NCI-H146 treated with DMSO at 0.1 percent for 48 hours (cell line): ENCODE measurements around the gene APBB2.
"Not testable (repeated sequence)": the region's sequence is repeated elsewhere in the genome, so short reads cannot be mapped to it uniquely, and the experiment has no call there.

Experiments used
- DNase-seq: peaks from one replicate; lab custom pipeline; 2025; ENCODE audit not compliant: unreplicated experiment; lab: John Stamatoyannopoulos, UW

The APBB2 gene

GRCh38 chr4:40952672-40953071 is 261.7 kb downstream of the APBB2 start:
- DNase-seq, result no peak

DNA sequence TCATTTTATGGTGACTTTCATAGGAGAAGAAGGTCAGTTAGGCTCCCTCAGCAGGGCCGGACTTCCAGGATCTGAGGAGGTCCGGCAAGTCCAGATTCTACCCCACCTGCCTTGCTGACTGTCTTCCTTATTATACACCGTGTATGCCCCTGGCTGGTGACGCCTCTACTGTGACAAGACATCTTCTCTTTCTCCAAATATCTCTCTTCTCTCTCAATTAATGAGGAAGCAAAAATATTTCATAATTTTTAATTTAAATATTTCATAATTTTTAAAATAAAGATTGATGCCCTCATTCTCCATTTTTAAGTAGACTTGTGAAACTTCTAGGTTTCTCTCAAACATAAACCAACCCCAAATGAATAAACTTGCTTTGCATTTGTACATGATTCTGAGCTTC is 262.1 kb downstream of the APBB2 start:
- no peak for DNase-seq

GRCh38 chr4:40951026-40951425 is 263.3 kb downstream of the APBB2 start:
- no peak for DNase-seq

DNA sequence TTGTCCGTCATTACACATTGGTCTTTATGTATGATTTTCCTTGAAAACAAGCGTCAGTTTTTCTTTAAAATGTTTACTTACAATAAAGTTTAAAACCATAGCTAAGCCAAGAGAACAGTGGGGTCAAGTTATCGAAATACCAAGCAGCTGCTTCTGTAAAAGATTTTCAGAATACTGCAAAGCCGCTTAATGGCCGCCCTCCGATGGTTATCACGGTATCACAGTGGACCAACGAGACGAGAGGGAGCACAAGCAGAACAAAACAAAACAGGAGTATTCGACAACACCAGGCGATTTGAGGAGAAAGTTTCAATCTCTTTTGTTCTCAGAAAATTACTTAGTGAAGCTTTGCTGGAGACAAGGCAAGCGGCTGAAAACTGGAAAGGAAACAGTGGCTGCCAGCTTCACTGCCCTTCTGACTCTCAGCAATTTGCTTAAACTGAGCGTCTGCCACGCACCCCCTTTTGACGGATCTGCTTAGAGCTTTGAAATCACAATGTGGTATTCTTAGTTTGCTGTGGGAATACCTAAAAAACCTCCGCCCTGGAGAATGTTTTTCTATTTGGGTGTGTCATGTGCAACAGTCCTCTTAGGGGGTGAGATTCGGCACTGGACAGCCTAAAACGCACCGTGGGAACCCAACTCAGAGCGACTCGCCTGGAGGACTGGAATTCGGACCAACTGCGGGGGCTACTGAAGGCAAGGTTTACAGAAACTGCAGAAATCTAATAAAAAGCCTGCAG is 264.8 kb downstream of the APBB2 start:
- no peak for DNase-seq

GRCh38 chr4:40948014-40948413 is 266.3 kb downstream of the APBB2 start:
- no peak for DNase-seq

DNA sequence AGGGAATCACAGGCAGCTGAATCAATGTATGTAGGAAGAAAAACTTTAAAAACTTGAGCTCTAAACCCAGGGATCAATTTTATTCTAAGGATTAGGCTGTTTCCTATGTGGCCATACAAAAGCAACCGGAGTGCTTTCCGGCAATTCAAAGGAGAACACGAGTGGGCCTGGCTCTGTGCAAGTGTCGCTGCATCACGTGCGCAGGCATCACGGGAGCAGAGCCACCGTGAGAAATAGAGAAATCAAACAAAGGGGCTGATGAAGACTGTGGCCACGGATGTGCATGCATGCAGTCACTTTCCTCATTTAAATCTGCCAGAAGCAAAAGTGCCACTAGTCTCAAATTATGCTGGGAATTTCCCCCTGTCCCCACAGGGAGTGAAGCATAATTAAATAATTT is 267.7 kb downstream of the APBB2 start:
- no peak for DNase-seq

DNA sequence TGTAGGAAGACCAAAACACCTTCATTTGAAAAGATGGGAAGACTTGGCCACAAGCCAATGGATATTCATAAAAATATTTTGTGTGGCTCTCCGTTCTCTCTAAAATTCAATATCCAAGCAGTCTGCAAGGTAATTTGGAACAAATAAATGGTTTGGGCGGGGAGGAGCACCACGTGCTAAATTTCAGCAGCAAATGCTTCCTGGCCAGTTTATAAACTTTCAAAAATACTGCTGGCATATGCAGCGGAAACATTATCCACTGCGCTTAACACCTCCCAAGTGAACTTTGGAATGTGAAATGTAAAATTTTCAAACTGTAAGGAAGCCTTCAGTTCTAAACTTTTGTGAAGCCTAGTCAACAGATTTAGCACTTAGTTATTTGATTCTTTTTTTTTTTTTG is 273.6 kb downstream of the APBB2 start:
- DNase-seq, result no peak

GRCh38 chr4:40940317-40940741 is 274.0 kb downstream of the APBB2 start:
- DNase-seq, result no peak

GRCh38 chr4:40939856-40940255 is 274.5 kb downstream of the APBB2 start:
- no peak for DNase-seq

DNA sequence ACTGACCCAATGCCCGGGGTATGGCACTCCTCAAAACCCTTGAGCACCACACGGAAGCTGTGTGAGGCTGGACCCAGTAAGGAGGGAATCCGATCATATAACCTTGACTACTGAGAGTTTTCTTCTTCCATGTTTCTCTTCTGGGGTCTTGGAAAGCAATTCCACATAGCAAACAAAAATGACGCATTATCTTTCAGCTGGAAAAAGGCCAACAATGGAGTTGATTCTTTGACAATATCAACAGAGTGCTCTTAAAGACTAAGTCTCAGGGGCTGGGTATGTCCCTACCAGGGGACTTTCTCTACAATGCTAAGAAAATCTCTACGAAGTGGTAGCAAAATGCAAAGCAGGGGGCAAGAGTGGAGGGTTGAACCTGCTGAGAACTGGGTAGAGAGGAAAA is 276.0 kb downstream of the APBB2 start:
- no peak for DNase-seq

DNA sequence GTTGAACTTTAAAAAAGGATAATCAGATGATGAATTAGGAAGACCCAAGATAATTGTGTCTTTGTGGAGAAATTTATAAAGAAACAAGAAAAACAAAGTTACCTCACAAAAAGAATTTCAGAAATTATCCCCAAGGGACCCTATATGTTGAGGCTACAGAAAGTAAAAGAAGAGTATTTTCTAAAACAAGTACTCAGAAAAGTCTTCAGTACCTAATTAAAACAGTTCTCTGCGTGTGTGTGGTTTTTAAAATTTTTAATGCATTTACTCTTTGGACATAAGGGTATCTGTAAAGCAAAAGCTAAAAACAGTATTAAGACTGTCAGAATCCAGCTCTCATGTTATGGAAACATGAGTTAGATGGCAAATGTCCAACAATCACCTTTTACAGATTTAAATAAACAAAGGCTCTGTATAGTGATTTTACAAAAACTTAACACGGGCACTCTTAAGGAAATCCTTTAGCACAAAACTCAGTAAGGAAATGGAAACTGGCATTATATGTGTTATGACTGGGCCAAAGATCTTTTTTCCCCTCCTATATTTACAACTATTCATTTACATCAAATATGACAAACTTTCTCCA is 277.1 kb downstream of the APBB2 start:
- no peak for DNase-seq

- DNase-seq, result no peak
Observed at GRCh38 chr4:40934676-40935075, 279.7 kb downstream of the APBB2 start.

DNA sequence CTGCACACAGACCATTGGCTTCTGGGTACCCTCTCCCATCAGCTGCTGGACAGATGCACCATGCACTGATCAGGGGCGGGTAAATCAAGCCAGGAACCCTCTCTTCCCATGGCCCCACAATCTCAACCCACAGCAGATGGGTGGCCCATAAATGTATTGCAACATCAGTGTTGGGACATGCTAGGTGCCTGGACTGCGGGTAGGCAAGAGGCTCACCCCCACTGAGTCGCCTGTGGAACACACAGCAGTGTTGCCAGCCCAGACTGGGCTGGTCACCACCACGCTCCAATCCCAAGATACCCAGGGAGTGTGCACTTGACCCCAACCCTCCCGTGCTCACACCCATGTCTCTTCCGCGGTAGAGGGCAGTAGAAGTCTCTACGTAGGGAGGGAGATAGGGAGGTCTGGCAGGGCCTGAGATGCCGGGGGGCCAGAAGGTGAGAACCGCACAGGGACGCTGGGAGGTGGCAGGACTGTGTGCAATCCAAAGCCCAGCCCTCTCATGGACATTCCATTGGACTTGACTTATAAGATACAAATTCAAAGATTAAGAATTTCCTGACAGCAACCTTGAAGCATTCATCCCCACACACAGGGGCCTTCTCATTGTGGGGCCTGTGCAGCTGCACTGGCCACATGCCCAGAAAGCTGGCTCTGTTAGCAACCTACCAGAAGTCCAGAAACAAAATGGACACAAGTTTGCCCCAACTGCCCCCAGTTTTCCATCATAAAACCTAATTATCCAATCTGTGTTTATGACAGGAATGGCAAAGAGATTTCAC is 280.9 kb downstream of the APBB2 start:
- DNase-seq, result no peak

GRCh38 chr4:40931841-40932240 is 282.5 kb downstream of the APBB2 start:
- DNase-seq, result peak; percentile 37

GRCh38 chr4:40931238-40931637 is 283.1 kb downstream of the APBB2 start:
- no peak for DNase-seq

DNA sequence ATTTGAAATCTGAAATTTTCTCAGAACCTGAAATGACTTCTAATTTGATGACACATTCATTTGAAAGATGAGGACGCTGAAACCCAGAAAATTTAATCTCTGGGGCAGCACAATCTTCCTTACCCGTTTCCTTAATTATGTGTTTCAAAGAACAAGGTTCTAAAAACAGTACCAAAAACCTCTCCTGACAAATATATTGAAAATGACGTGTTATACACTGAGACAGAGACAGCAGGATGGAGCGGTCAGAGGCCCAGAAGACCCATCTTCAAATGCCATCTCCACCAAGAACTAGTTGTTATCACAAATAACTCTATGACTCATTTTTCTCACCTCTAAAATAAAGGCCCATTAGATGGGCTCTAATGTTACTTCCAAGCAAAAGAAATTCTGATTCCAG is 287.3 kb downstream of the APBB2 start:
- no peak for DNase-seq

DNA sequence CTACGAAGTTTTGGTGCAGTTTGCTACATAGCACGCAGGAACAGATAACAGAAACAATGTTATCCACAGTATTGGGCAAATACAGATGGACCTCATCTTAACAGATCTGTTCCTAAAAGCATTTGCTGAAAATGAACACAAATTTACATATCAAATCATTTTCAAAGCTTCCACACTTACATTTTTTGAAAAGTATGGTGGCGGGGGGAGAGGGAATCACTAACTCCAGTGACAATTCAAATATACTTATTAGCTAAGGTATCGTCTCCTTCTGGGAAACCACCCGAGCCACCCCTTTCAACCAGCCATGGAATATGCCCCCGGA is 289.6 kb downstream of the APBB2 start:
- no peak for DNase-seq

DNA sequence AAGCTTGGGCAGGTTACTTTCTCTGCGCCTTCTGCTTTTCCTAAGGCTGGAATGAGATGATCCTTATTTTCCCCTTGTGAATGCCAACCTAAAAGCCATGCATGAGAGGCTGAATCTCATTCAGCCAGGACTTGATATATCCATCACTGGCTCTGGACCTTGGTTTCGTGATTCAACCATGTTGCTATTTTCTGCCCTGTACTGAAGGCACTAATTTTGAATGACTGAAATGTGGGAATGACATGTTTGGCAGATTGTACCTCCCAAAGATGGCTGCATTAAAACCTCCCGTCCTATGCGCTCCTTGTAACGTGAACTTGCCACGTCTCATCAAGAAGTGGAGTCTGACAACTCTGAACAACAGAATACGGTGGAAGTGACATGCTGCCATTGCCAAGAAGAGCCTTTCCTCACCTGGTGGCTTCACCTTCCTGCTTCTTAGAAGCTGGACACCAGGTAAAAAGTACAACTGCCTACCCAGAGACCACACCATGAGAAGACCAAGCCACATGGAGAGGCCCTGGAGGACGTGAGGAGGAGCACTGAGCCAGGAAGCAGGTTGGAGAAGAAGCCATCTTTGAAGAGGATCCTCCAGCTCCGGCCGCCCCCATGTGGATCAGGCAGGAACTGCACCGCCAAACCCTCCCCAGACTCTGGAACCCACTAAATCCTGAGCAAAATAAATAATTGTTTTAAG is 290.1 kb downstream of the APBB2 start:
- DNase-seq, result peak; percentile 24

DNA sequence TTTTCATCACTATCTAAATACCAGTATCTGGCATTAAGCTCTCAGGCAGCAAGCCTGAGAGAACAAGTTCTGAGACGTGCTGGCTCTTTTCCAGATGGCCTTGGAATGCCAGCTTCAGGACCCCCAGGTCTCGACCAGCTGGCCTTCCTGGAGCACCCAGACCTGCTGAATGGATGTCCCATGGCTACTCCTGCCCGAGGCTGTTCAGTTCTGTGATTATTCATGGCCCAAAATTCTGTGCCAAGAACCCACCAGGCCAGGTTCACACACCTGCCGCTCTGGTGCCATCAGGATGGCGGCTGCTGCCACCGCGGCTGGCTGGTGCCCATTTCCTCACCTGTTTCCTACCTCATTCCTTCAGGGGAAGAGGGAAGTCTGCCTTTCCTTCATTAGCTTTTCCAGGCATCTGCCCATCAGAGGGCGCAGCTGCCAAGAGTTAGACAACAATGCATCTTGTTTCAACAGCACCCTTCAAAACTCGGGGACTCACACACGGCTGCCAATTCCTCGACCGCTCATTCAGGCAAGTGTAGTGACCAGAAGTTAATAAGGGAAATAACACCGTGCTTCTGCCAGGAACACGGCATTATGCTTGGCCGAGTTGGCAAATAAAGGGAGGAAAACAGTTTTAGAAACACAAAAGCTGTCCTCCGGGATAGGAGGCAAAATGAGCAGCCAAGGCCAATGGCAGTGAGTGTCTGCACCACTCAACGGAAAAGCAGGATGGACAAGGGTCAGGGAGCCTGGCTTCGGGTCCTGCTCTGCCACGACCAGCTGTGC is 290.8 kb downstream of the APBB2 start:
- DNase-seq, result no peak

GRCh38 chr4:40919976-40920375 is 294.4 kb downstream of the APBB2 start:
- not testable (repeated sequence) for DNase-seq

GRCh38 chr4:40918330-40918729 is 296.0 kb downstream of the APBB2 start:
- DNase-seq, result no peak
